Left ventricle myocardium inferior (tissue), 1 donor: Measurements from ENCODE around the gene INO80C. TPM values are rescaled to one million over a fixed set of nuclear protein-coding genes. Genes with fewer than 3 reads are reported as not detected.

Source experiments
- DNase-seq: peaks from one replicate; pipeline ENCODE4 v3.0.0-alpha.2; 2020
- H3K27ac ChIP-seq: fragments of 200-600 bp; replicated peaks from 2 replicates; pipeline ENCODE4 v1.8.0; 2021
- H3K27me3 ChIP-seq: fragments of 200-600 bp; 2 replicates; pipeline ENCODE4 v1.8.0; 2021; ENCODE audit warnings: low read depth
- H3K36me3 ChIP-seq: fragments of 200-600 bp; 2 replicates; pipeline ENCODE4 v1.8.0; 2021
- H3K4me1 ChIP-seq: fragments of 200-600 bp; 2 replicates; pipeline ENCODE4 v1.8.0; 2021
- H3K4me3 ChIP-seq: fragments of 200-600 bp; 2 replicates; pipeline ENCODE4 v1.8.0; 2021; ENCODE audit warnings: mild to moderate bottlenecking, moderate library complexity
- H3K9me3 ChIP-seq: fragments of 200-600 bp; replicated peaks from 2 replicates; pipeline ENCODE4 v1.8.0; 2021
- intact Hi-C: fragments of 100-400 bp; cut with micrococcal nuclease; formaldehyde crosslinking; loops from one replicate; pipeline ENCODE4 v1.11.0; 2022
- total RNA-seq: library from RNA; stranded (reverse); fragmentation: NEBNext Ultra II Directional; extraction: Animal tissue kit (Norgen Biotek cat#: 25700); gene quantifications from one replicate; pipeline ENCODE4 v1.2.1, GENCODE V29; 2021
- TF ChIP-seq, protein P1 (sequence below): fragments of 200-600 bp; IDR thresholded peaks from 2 replicates; pipeline ENCODE4 v1.8.0; 2021; ENCODE audit warnings: antibody characterized with exemption, mild to moderate bottlenecking, borderline replicate concordance
- donor health status: DM: no; HTN: yes; CAD: no; lungs with severe emphysema.

INO80C gene
- total RNA-seq, 1 donor from 2014 or later = 20.3 TPM

DNA sequence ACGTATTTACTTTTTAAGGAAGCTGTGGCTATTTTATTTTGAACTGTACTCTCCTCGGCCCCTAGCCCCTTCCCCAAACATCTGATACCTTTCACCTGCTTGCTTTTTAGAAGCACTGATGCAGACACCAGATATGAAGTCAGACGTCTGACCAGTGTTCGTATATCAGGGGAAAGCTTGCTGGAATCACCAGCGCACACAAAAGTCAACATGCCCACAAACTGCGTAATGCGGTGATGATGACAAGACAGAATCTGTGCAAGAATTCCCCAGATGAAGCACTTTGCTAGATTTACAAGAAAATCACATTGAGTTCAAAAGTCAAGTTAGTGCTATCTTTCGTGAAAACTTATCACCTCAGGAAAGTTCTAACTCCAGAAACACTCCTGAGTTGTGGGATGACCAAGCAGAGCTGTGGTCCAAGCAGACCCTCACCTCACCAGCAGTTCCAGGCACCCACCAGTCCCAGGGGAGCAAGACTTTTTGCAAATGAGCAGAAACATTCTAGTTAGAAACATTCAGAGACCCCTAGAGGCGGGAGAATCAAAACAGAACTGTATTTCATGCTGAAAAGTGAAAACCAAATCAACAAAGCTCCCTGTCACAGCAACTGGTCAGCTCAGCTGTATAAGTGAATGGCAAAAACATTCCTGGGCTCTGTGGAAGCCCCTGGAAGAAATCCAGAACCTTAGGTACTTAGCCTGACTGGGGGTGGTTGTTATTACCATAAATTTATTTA, 55.7 kb downstream of the INO80C start:
- no peak overlapping the region for H3K27ac ChIP-seq
- no peak overlapping the region for H3K4me3 ChIP-seq
- peaks cover 17% of the 10 kb centered on the region for H3K4me1 ChIP-seq
- H3K9me3 ChIP-seq = no peaks in the 10 kb centered on the region
- TF ChIP-seq, protein P1, sequence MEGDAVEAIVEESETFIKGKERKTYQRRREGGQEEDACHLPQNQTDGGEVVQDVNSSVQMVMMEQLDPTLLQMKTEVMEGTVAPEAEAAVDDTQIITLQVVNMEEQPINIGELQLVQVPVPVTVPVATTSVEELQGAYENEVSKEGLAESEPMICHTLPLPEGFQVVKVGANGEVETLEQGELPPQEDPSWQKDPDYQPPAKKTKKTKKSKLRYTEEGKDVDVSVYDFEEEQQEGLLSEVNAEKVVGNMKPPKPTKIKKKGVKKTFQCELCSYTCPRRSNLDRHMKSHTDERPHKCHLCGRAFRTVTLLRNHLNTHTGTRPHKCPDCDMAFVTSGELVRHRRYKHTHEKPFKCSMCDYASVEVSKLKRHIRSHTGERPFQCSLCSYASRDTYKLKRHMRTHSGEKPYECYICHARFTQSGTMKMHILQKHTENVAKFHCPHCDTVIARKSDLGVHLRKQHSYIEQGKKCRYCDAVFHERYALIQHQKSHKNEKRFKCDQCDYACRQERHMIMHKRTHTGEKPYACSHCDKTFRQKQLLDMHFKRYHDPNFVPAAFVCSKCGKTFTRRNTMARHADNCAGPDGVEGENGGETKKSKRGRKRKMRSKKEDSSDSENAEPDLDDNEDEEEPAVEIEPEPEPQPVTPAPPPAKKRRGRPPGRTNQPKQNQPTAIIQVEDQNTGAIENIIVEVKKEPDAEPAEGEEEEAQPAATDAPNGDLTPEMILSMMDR = no peak
- H3K36me3 ChIP-seq = no peaks in the 10 kb centered on the region
- intact Hi-C loops = no loop called here
- no peaks in the 10 kb centered on the region for H3K27me3 ChIP-seq
- no peak for DNase-seq

DNA sequence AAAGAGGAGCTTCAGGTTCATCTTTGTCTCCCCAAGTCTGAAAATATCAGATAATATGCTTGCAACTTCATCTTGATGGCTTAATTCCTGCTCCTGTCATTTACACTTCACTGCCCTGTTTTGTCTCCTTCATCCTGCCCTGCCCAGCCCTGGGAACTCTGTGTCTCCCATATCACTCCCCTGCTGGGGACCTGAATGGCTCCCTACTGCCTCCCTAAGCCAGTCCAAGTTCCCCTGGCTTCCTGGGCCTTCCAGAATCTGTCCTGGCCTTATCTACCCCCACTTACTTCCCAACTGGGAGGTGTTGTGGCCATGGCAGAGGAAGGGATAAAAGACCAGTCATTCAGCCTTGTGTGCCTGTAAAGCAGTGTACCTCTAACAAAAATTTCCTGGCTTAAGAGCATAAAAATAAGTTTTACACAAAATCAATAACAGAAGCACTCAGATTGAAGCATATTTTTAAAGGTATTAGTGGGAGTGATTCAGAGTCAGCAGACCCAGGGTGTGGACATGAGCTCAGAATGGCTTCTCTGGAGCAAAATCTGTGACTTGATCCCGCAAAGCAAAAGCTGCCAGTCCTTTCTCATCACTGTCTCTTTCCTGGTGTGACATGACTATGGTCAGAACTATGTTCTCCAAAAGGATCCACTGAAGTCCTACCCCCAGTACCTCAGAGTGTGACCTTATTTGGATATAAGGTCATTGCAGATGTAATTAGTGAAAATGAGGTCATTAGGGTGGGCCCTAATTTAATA, 59.1 kb downstream of the INO80C start:
- H3K4me3 ChIP-seq = no peak overlapping the region
- no peaks in the 10 kb centered on the region for H3K36me3 ChIP-seq
- H3K4me1 ChIP-seq = peaks cover 16% of the 10 kb centered on the region
- DNase-seq = no peak
- H3K27ac ChIP-seq = no peak overlapping the region
- H3K27me3 ChIP-seq = no peaks in the 10 kb centered on the region
- TF ChIP-seq, protein P1 = no peak
- H3K9me3 ChIP-seq = peaks cover 20% of the 10 kb centered on the region
- intact Hi-C loops = no loop called here

DNA sequence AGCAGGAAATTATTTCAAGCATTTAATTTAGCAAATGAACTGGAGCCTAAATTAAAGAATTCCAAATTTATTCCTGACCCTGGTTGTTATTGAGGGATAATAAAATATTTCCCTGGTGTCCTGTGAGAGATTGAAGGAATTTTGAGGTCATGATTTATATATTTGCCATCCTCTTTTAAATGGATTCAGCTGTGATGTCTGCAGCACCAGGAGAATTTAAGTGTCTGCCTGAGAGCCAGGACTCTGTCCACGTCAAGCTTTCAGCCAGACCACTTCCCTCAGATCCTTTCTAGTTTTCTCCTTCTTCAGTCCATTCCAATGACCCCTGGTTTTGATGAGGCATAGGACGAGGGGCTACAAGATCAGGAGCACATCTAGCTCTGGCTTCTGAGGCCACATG, 59.9 kb downstream of the INO80C start:
- H3K4me3 ChIP-seq = no peak overlapping the region
- H3K27ac ChIP-seq = no peak overlapping the region
- H3K36me3 ChIP-seq = no peaks in the 10 kb centered on the region
- intact Hi-C loops = no loop called here
- H3K27me3 ChIP-seq = no peaks in the 10 kb centered on the region
- TF ChIP-seq, protein P1 = no peak
- H3K4me1 ChIP-seq = peaks cover 7% of the 10 kb centered on the region
- H3K9me3 ChIP-seq = peaks cover 20% of the 10 kb centered on the region
- DNase-seq = no peak

DNA sequence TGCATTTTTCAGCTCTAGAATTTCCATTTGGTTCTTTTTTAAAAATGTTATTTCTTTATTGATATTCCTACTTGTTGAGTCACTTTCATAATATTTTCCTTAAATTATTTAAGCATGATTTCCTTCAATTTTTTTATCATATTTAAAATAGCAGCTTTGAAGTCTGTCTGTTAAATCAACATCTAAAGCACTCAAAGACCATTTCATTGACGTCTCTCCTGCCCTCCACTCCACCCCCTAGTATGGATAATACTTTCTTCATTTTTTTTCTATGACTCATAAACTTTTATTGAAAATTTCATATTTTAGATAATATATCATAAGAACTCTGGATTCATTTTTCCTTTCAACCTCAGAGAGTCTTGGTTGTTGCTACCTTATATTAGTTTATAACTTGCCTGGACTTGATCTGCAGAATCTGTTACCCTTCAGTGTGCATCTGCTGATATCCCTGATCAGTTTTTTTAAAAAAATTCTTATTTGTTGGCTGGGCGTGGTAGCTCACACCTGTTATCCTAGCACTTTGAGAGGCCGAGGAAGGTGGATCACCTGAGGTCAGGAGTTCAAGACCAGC, 61.6 kb downstream of the INO80C start:
- TF ChIP-seq, protein P1 = no peak

DNA sequence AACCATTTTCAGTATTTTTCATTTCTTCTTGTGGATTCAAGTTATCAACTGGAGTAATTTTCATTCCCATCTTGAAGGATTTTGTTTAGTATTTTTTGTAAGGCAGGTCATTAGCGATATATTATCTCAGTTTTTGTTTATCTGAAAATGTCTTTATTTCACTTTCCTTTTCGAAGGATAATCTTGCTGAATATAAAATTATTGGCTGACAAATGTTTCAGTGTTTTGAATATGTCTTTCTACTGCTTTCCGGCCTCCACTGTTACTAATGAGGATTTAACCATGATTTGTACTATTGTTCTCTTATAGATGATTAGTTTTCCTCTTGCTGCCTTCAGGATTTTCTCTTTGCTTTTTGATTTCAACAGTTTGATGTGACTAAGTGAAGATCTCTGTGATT, 62.4 kb downstream of the INO80C start:
- Histone ChIP-seq H3K9me3 (peaks cover 20% of the 10 kb centered on the region), H3K27me3 (no peaks in the 10 kb centered on the region), H3K36me3 (no peaks in the 10 kb centered on the region), H3K27ac (no peak overlapping the region), H3K4me1 (no peaks in the 10 kb centered on the region), H3K4me3 (no peak overlapping the region)
- intact Hi-C loops = no loop called here
- no peak for DNase-seq
- TF ChIP-seq, protein P1 = no peak

More for the DNA sequence above, 61.6 kb downstream of the INO80C start:
- Histone ChIP-seq H3K9me3 (peaks cover 20% of the 10 kb centered on the region), H3K27ac (no peak overlapping the region), H3K4me1 (no peaks in the 10 kb centered on the region), H3K4me3 (no peak overlapping the region), H3K36me3 (no peaks in the 10 kb centered on the region), H3K27me3 (no peaks in the 10 kb centered on the region)
- intact Hi-C loops = no loop called here
- DNase-seq = no peak
